Fibroblast of skin of scalp (primary cell): ENCODE measurements around the gene NACC2.
"Not testable (repeated sequence)": the region's sequence is repeated elsewhere in the genome, so short reads cannot be mapped to it uniquely, and the experiment has no call there.

ENCODE experiments used
- DNase-seq: peaks from one replicate; pipeline ENCODE4 v3.0.0-alpha.2; 2013

Gene NACC2

GRCh38 chr9:136109351-136110081 lies 14.4 kb upstream of the NACC2 start:
- DNase-seq: peak; percentile 96

GRCh38 chr9:136108648-136109266 lies 13.7 kb upstream of the NACC2 start:
- DNase-seq: no peak

GRCh38 chr9:136107953-136108647 lies 13.0 kb upstream of the NACC2 start:
- DNase-seq: no peak

DNA sequence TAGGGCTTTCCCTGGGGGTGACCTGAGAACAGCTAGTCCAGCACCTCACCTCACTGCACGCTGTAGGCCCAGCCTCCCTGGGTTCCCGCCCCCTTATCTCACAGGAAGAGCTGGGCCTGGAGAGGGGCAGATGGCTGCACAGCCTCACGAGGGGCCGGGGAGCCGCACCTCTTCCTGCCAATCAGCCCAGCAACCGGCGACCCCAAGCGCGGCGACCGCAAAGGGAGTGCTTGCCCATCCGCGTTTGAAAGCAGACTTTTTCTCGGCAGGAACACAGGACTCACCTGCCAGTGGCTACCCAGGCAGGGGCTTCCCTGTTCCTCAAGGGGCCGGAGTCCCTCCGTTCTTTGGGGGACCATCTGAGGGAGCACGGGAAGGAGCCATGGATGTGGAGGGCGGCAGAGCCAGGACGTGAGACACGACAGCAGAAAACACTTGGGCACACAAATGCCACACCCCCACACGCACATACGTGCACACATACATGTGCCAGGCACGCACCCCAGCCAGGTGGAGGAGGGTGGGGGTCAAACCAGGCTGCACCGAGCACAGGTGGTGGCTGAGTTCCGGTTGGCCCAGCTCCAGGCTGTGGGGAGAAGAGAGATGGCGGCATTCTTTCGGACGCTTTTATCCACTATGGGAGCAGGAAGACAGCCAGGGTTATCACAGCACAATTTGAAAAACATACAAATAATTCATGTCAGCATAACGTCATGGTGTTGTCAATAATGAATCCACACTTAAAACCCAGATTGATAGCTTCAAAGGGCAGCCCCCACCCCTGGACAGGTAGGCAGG lies 12.3 kb upstream of the NACC2 start:
- DNase-seq: no peak

GRCh38 chr9:136105398-136106135 lies 10.5 kb upstream of the NACC2 start:
- DNase-seq: peak; percentile 57

DNA sequence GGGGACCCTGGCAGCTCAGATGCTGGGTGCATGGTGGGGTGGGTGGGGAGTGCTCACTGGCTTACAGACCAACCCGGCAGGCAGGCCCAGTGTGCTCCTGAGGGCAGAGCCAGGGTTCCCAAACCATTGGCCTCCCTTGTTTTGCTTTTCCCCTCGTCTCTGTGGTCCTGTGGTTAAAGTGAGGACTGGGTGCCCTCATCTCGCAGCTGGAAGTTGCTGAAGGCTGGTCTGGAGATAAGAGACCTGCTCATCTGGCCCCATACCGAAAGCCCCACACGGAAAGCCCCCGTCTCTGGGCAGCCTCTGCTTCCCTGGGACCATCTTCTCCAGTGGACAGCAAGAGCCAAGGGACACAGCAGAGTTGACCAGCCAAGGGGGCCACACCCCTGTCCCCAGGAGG lies 9.8 kb upstream of the NACC2 start:
- DNase-seq: no peak

DNA sequence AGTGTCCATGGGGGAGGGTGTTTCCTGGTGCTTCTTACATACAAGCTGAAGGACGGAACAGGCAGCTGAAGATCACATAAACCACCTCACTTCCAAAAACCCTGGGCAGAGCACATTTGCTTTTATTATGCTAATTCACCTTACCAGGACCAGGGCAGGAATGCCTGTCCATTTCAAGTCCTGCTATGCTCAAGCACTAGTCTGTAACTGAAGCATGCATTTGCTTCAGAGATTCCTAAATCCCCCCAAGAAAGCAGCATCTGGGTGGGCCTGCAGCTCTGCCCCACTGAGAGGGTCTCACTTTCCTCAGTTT lies 9.4 kb upstream of the NACC2 start:
- no peak for DNase-seq

DNA sequence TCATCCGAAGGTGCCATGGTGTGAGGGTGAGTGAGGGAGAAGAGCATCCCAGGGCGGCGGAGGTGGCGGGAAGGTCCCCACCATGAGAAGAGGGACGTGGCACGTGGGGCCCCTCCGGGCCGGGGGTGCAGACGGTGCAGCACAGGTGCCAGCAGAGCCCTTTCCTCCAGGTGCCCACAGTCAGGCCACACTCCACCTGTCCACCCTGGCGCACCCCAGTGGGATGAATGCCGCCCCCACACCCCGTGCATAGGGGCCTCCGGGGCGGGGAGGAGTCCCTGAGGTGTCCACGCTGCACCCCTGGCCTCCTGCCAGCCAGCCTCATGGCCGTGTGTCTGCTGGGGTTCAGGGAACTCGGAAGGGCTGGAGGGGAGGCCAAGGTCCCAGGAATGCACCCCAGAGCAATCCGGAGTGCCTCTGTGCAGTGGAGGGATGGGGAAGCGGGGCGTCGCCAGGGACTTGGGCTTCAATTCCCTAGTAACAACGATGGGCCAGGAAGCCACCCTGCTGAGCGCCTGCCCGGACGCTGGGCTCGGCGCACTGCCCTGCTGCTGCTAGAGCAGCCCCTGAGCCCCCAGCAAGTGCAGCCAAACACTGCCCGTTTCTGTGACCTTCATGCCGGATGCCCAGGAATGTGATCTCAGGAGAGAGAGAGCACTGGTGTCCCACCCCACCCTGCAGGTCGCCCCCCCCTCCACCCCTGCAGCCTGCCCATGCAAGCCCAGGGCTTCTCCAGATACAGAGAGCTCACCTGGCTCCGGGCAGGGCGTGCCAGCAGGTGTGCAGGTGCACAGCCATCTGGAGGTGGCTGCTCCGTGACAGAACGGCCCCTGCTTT lies 8.8 kb upstream of the NACC2 start:
- no peak for DNase-seq

GRCh38 chr9:136101615-136102074 lies 6.6 kb upstream of the NACC2 start:
- not testable (repeated sequence) for DNase-seq

- no peak for DNase-seq
Measured at GRCh38 chr9:136100700-136101614, 5.9 kb upstream of the NACC2 start.

DNA sequence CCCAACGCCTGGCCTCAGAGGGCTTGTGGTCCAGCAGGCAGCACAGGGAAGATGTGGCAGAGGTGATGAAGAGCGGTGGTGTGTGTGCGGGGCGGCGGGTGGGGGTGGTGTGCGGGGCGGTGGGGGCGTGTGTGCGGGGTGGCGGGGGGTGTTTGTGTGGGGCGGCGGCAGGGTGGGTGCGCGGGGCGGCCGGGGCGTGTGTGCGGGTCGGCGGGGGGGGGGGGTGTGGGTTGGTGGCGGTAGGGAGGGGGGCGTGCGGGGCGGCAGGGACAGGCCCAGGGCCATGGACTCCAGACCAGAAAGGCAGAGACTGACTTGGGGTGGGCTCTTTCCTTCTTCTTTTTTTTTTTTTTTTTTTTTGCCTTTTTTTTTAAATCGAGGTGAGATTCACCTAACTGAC lies 4.5 kb upstream of the NACC2 start:
- DNase-seq: no peak

- no peak for DNase-seq
Measured at GRCh38 chr9:136098844-136099243, 3.8 kb upstream of the NACC2 start.

DNA sequence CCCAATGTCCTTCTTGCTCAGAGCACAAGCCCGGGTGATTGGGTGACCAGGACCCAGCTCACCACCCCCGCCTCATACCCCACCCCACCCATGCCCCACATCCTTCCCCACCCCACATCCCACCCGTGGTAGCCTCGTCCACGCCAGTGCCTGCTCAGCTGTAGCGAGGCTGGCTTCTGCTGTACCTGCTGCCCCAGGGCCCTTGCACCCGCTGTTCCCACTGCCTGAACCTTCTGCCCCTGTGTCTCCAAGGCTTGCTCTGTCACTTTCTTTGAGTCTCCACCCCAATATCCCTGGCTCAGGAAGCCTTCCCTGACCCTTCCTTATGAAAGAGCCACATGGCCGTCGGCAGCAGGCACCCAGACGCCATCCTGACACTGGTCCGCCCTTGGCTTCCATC lies 3.1 kb upstream of the NACC2 start:
- no peak for DNase-seq

GRCh38 chr9:136096505-136097001 lies 1.5 kb upstream of the NACC2 start:
- no peak for DNase-seq

GRCh38 chr9:136093995-136094881 lies 851 bp downstream of the NACC2 start:
- peak; percentile 63 for DNase-seq

GRCh38 chr9:136093346-136093986 lies 1.6 kb downstream of the NACC2 start:
- DNase-seq: peak; percentile 46

DNA sequence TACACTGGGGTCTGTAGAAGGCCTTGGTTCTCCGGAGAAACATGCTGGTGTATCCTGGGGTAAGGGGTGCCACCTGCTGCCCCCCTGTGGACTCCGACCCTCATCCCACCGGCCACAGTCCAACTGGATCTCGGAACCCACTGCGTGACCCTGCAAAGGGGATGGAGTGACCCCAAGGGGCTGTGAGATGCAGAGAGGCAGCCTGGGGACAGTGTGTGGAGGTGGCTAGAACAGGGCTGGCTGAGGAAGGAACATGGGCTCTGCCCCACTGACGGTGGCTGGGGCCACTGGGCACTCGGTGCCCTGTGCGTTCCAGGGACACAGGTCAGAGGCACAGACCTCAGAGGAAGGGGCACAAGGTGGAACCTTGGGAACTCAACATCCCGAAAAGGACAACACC lies 2.3 kb downstream of the NACC2 start:
- no peak for DNase-seq

GRCh38 chr9:136092353-136092650 lies 2.8 kb downstream of the NACC2 start:
- DNase-seq: no peak
